HCT116 (cell line): ENCODE data around the gene CNTNAP2. TPM values are rescaled to one million over a fixed set of nuclear protein-coding genes. Genes with fewer than 3 reads are reported as not detected.

ENCODE experiments used
- ATAC-seq: fragments of 200-7000 bp; cut with Tn5 transposase; 2 replicates; pipeline ENCODE4 v1.9.1; 2020; ENCODE audit warnings: mild to moderate bottlenecking, moderate library complexity
- BruUV-seq: library from RNA; stranded (reverse); fragments of 400-500 nt; replicated peaks from 2 replicates; lab custom pipeline; 2021; lab: Mats Ljungman, UMichigan
- CTCF ChIA-PET: fragments of 300-600 bp; sonication (Branson Sonifier 250); formaldehyde crosslinking; loops from one replicate; lab custom pipeline; 2021; ENCODE audit warnings: antibody characterized with exemption; lab: Charles Lee
- POLR2A ChIA-PET: fragments of 300-600, 350-600 bp; sonication (Branson Sonifier 250); formaldehyde crosslinking; loops from one replicate; lab custom pipeline; 2021; ENCODE audit warnings: antibody characterized with exemption; lab: Charles Lee
- RAD21 ChIA-PET, 2 experiments: fragments of 300-600 bp; sonication (Branson Sonifier 250); formaldehyde crosslinking; loops; one replicate each; lab custom pipeline; 2023; ENCODE audit warnings: low total read pairs in 2 of 2; ENCODE audit not compliant: uncharacterized antibody in 2 of 2, unreplicated experiment in 2 of 2, low non-redundant PET in 1 of 2; lab: Charles Lee
- DNase-seq: peaks from one replicate; pipeline ENCODE4 v3.0.0-alpha.2; 2010; ENCODE audit warnings: low read depth, low spot score
- H2AFZ ChIP-seq: fragments of 200-600 bp; shearing (Covaris generic), sonication (generic); 2 replicates; pipeline ENCODE4 v1.6.1; 2017; ENCODE audit warnings: low read depth, mixed run types, mixed read lengths, antibody characterized with exemption, low read length; ENCODE audit not compliant: poor library complexity, severe bottlenecking
- H3K27ac ChIP-seq: 2 replicates; pipeline ENCODE4 v1.5.1; 2012; ENCODE audit warnings: low read depth, low read length
- H3K27me3 ChIP-seq: fragments of 200-600 bp; sonication (generic); 2 replicates; pipeline ENCODE4 v1.6.1; 2016; ENCODE audit warnings: mixed run types, low read length, mixed read lengths; ENCODE audit not compliant: insufficient read depth
- H3K36me3 ChIP-seq, 2 experiments: fragments of 200-500 bp in 1 of 2; fragments of 200-600 bp in 1 of 2; sonication (Bioruptor generic) in 1 of 2; sonication (generic) in 1 of 2; 2 replicates each; pipeline versions ENCODE4 v1.5.1 to v1.6.1; 2014 to 2016; ENCODE audit warnings: low read length in 2 of 2, inconsistent platforms in 1 of 2, mixed read lengths in 1 of 2, mixed run types in 1 of 2; ENCODE audit not compliant: insufficient read depth in 2 of 2, control insufficient read depth in 1 of 2
- H3K4me1 ChIP-seq, 2 experiments: fragments of 200-600 bp in 1 of 2; sonication (generic) in 1 of 2; 2 replicates each; pipeline versions ENCODE4 v1.5.1 to v1.6.1; 2012 to 2017; ENCODE audit warnings: low read length in 2 of 2, inconsistent platforms in 1 of 2, mild to moderate bottlenecking in 1 of 2, mixed read lengths in 1 of 2, mixed run types in 1 of 2, moderate library complexity in 1 of 2; ENCODE audit not compliant: insufficient read depth in 2 of 2, control insufficient read depth in 1 of 2
- H3K4me2 ChIP-seq: fragments of 200-600 bp; sonication (generic); 2 replicates; pipeline ENCODE4 v1.6.1; 2017; ENCODE audit warnings: mixed run types, low read length, mixed read lengths
- H3K4me3 ChIP-seq, 2 experiments: fragments of 200-600 bp in 1 of 2; sonication (generic) in 1 of 2; replicated peaks in 1 of 2; 2 replicates each; pipeline ENCODE4 v1.5.1; 2011 to 2016; ENCODE audit warnings: low read length in 2 of 2, control low read depth in 1 of 2, low read depth in 1 of 2, mild to moderate bottlenecking in 1 of 2, mixed read lengths in 1 of 2, mixed run types in 1 of 2
- H3K79me2 ChIP-seq: fragments of 200-600 bp; sonication (generic); 2 replicates; pipeline ENCODE4 v1.6.1; 2017; ENCODE audit warnings: mild to moderate bottlenecking, mixed run types, low read length, moderate library complexity, mixed read lengths; ENCODE audit not compliant: insufficient read depth
- H3K9ac ChIP-seq: fragments of 200-600 bp; sonication (generic); 2 replicates; pipeline ENCODE4 v1.6.1; 2016; ENCODE audit warnings: low read length, mixed read lengths
- H3K9me2 ChIP-seq: fragments of 200-600 bp; sonication (generic), shearing (Covaris generic); 2 replicates; pipeline ENCODE4 v1.6.1; 2017; ENCODE audit warnings: mixed run types, mild to moderate bottlenecking, moderate library complexity; ENCODE audit not compliant: insufficient read depth
- H3K9me3 ChIP-seq, 2 experiments: fragments of 200-500 bp in 1 of 2; fragments of 200-600 bp in 1 of 2; sonication (Bioruptor generic) in 1 of 2; sonication (generic) in 1 of 2; 2 replicates each; pipeline ENCODE4 v1.6.1; 2014 to 2017; ENCODE audit warnings: low read length in 2 of 2, mixed read lengths in 2 of 2, inconsistent platforms in 1 of 2, low read depth in 1 of 2, mild to moderate bottlenecking in 1 of 2, mixed run types in 1 of 2, moderate library complexity in 1 of 2; ENCODE audit not compliant: control insufficient read depth in 1 of 2, insufficient read depth in 1 of 2
- H4K20me1 ChIP-seq: fragments of 200-600 bp; sonication (generic), shearing (Covaris generic); 2 replicates; pipeline ENCODE4 v1.6.1; 2017; ENCODE audit warnings: mixed run types, mild to moderate bottlenecking, moderate library complexity; ENCODE audit not compliant: insufficient read depth
- ATF3 ChIP-seq: IDR thresholded peaks from 2 replicates; pipeline ENCODE4 v1.6.1; 2012
- EGR1 ChIP-seq: IDR thresholded peaks from 2 replicates; pipeline ENCODE4 v1.6.1; 2012; ENCODE audit warnings: low read depth
- EZH2 ChIP-seq: fragments of 200-600 bp; sonication (generic); IDR thresholded peaks from 2 replicates; pipeline ENCODE4 v1.6.1; 2017; ENCODE audit warnings: antibody characterized with exemption, mixed run types
- EZH2phosphoT487 ChIP-seq: fragments of 200-600 bp; IDR thresholded peaks from 2 replicates; pipeline ENCODE4 v1.6.1; 2018; ENCODE audit warnings: antibody characterized with exemption, borderline replicate concordance
- MAX ChIP-seq: IDR thresholded peaks from 2 replicates; pipeline ENCODE4 v1.6.1; 2012
- RAD21 ChIP-seq: IDR thresholded peaks from 2 replicates; pipeline ENCODE4 v1.6.1; 2012; ENCODE audit warnings: low read depth, mild to moderate bottlenecking
- SRF ChIP-seq: IDR thresholded peaks from 2 replicates; pipeline ENCODE4 v1.6.1; 2012; ENCODE audit warnings: low read depth
- TCF7L2 ChIP-seq: IDR thresholded peaks from 2 replicates; pipeline ENCODE4 v1.7.0; 2011; ENCODE audit warnings: borderline replicate concordance, inconsistent platforms; ENCODE audit not compliant: insufficient read depth, insufficient read length; ENCODE audit errors: extremely low read depth
- ZFX ChIP-seq: fragments of 450-650 bp; IDR thresholded peaks from 2 replicates; pipeline ENCODE4 v1.6.1; 2017
- intact Hi-C: fragments of 100-400 bp; cut with micrococcal nuclease; formaldehyde crosslinking; loops from 2 replicates; pipeline ENCODE4 v1.10.0; 2022
- total RNA-seq: library from RNA; stranded (reverse); gene quantifications from one replicate; pipeline ENCODE4 v1.2.1, GENCODE V29; 2021; ENCODE audit not compliant: unreplicated experiment

Gene CNTNAP2
- total RNA-seq, 1 experiment from 2014 or later = 0.37 TPM

DNA sequence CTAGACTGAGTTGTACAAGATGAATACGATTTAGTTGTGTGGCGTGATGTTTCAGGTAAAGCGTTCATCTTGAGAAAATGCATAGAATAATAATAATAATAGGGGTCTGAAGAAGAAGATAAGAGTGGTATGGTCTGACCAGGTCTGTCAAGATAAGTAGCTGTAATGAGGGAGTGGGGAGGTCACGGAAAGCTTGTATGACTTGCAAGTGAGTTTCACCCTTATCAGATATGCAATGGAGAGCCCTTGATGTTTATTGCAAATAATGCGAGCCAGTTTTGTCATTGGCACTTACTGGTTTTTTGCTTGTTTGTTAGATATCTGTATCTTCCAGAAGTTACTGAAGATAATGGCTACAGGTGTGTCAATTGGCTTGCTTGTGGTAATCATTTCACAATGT is 611.5 kb downstream of the CNTNAP2 start:
- no peak overlapping the region for H3K27ac ChIP-seq
- no peak overlapping the region for H3K9ac ChIP-seq
- no TSS peak for BruUV-seq
- TF ChIP-seq ATF3 = no peak
- ATAC-seq (no peak), DNase-seq (no peak)
- H3K4me1 ChIP-seq = no peaks in the 10 kb centered on the region
- no peak overlapping the region for H2AFZ ChIP-seq
- H3K36me3 ChIP-seq = no peaks in the 10 kb centered on the region
- peaks cover 6 to 29% of the 10 kb centered on the region in 2 experiments; a peak in 3 of 4 replicates for H3K9me3 ChIP-seq
- H3K4me3 ChIP-seq = no peak overlapping the region
- ChIA-PET RAD21 (no interaction called here), POLR2A (no interaction called here), CTCF (no interaction called here)
- H3K79me2 ChIP-seq = no peaks in the 10 kb centered on the region
- no peaks in the 10 kb centered on the region for H4K20me1 ChIP-seq
- no peaks in the 10 kb centered on the region for H3K27me3 ChIP-seq
- H3K9me2 ChIP-seq = no peaks in the 10 kb centered on the region
- intact Hi-C loops = no loop called here
- no peak overlapping the region for H3K4me2 ChIP-seq

DNA sequence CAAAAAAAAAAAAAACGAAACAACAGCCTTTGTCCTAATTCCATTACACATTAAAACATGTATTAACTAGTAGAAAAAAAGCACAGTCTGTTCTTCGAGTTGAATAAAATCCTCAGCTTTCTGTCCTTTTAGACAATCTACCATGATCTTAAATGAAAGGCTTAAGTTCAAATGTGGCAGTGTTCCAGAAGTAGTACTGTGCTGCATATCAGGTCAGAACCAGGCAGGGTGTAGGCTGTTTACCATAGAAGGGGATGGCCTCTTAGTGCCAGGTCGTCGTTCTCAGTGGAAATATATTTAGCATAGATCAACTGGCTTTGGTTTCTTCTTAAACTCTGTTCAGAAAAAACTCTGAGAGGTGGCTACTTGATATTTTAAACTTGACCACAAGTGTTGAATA is 612.0 kb downstream of the CNTNAP2 start:
- no TSS peak for BruUV-seq
- H4K20me1 ChIP-seq = no peaks in the 10 kb centered on the region
- H3K79me2 ChIP-seq = no peaks in the 10 kb centered on the region
- H3K9ac ChIP-seq = no peak overlapping the region
- H3K9me3 ChIP-seq = peaks cover 5 to 29% of the 10 kb centered on the region in 2 experiments; a peak in 3 of 4 replicates
- H3K9me2 ChIP-seq = no peaks in the 10 kb centered on the region
- TF ChIP-seq SRF (no peak), ZFX (no peak), EGR1 (no peak), MAX (no peak), EZH2 (no peak), RAD21 (no peak), TCF7L2 (no peak), EZH2phosphoT487 (no peak)
- DNase-seq = no peak
- ChIA-PET CTCF (no interaction called here), POLR2A (no interaction called here), RAD21 (no interaction called here)
- H3K4me1 ChIP-seq = no peaks in the 10 kb centered on the region
- no peaks in the 10 kb centered on the region for H3K36me3 ChIP-seq
- no peak overlapping the region for H2AFZ ChIP-seq
- no peaks in the 10 kb centered on the region for H3K27me3 ChIP-seq
- no peak for ATAC-seq
- no peak overlapping the region for H3K4me2 ChIP-seq
- no peak overlapping the region for H3K4me3 ChIP-seq
- intact Hi-C loops = no loop called here
- no peak overlapping the region for H3K27ac ChIP-seq
